ENCODE results near the gene TBC1D19. TPM values are rescaled to one million over a fixed set of nuclear protein-coding genes. Genes with fewer than 3 reads are reported as not detected.
A peak's percentile ranks its signal among the peaks of the same experiment; 100 is the strongest.

TBC1D19 gene
- total RNA-seq, 1 donor: 67.1 TPM

DNA sequence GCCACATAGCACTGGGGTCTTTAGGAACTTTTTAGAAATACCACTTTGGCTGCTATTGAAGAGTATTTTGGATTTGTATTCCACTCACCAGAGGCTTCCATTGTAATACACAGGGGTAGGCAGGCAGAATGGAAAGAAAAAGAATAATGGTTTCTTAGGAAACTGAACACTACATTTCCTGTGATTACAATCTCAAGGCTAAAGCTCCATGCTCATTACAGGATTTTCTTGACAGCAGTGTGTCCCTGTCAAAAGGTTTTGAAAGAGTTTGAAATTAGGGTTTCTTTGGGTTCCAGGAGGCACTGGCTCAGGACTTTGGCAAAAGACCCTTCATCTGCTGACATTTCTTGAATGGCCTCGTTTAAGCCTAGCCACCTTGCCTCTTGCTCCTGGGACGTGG lies 201.9 kb downstream of the TBC1D19 start:
- DNase-seq (ENCODE audit: low read depth): no peak
- no peak overlapping the region for H3K4me3 ChIP-seq (ENCODE audit: low read depth, low read length)
- TF ChIP-seq, protein P1, sequence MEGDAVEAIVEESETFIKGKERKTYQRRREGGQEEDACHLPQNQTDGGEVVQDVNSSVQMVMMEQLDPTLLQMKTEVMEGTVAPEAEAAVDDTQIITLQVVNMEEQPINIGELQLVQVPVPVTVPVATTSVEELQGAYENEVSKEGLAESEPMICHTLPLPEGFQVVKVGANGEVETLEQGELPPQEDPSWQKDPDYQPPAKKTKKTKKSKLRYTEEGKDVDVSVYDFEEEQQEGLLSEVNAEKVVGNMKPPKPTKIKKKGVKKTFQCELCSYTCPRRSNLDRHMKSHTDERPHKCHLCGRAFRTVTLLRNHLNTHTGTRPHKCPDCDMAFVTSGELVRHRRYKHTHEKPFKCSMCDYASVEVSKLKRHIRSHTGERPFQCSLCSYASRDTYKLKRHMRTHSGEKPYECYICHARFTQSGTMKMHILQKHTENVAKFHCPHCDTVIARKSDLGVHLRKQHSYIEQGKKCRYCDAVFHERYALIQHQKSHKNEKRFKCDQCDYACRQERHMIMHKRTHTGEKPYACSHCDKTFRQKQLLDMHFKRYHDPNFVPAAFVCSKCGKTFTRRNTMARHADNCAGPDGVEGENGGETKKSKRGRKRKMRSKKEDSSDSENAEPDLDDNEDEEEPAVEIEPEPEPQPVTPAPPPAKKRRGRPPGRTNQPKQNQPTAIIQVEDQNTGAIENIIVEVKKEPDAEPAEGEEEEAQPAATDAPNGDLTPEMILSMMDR (IDR thresholded peaks at IDR 0.05; ENCODE audit: insufficient read depth, low read length): no peak

DNA sequence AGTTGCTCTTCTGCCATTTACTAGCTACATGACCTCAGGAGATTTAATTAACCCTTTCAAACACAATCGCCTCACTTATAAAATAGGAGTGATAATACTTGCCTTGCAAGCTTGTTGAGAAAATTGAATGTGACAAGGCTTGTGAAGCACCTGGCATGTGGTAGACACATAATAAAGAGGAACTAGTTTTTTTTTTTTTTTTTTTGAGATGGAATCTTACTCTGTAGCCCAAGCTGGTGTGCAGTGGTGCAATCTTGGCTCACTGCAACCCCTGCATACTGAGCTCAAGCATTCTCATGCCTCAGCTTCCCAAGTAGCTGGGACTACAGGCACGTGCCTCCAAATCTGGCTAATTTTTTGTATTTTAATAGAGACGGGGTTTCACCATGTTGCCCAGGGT lies 203.0 kb downstream of the TBC1D19 start:
- no peak overlapping the region for H3K4me3 ChIP-seq (ENCODE audit: low read depth, low read length)
- TF ChIP-seq, protein P1 (IDR thresholded peaks at IDR 0.05; ENCODE audit: insufficient read depth, low read length): no peak
- no peak for DNase-seq (ENCODE audit: low read depth)

DNA sequence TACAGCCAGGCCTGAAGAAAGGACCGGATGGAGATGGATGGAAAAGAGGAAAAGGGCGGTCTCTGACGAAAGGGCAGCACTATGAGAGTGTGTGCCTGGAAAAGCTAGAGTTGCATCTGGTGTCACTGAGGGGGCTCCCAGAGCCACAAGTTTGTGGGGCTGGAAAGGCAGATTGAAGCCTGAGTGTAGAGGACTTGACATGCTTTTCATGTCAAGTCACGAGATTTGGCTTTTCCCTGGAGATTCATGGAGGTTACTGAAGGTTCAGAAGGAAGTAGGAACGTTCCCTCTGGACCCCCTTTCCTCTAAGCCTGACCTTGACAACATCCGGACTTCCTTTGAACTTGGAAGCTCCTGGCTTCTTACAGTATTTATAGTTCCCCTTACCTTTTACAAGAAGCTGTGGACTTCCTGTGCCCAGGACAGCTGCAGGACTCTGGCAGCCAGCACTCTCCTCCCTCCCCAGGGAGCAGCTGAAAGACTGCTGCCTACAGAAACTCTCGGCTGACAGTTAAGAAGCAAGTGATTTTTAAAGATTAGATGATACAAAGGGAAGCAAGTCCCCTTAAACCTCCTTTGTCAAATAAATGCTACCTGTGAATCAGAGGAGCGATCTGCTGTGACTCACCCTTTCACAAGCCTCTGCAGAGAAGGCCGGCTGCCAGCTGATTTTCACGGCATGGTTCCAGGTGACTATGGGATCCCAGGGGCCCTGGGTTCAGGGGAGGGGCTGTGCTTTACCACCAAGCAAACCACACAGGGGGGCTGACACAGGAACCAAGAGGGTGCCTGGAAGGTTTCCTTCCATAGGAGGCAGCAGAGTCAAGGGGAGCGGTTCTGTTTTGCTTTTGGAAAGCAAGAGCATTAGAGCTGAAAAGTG lies 203.8 kb downstream of the TBC1D19 start:
- no peak overlapping the region for H3K4me3 ChIP-seq (ENCODE audit: low read depth, low read length)
- TF ChIP-seq, protein P1 (IDR thresholded peaks at IDR 0.05; ENCODE audit: insufficient read depth, low read length): peak; percentile 66
- peak; percentile 80 for DNase-seq (ENCODE audit: low read depth)

DNA sequence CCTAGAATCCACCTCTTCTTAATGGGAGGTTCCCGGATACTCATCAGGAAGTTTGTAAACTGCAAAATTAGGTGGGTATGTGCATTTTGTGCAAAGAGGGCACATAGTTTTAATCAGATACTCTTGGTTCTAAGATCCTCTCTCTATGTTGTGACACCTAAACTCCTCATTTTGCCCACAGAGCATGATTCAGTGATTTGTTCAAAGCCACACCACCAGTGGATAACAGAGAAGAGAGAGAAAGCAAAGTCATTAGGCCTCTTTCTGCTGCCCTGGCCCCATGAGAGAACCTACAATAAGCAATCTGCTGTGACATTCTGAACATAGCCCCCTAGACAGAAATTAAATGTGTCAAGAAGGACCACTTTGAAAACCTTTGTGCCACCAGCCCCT lies 204.5 kb downstream of the TBC1D19 start:
- no peak overlapping the region for H3K4me3 ChIP-seq (ENCODE audit: low read depth, low read length)
- TF ChIP-seq, protein P1 (IDR thresholded peaks at IDR 0.05; ENCODE audit: insufficient read depth, low read length): no peak
- DNase-seq (ENCODE audit: low read depth): no peak

DNA sequence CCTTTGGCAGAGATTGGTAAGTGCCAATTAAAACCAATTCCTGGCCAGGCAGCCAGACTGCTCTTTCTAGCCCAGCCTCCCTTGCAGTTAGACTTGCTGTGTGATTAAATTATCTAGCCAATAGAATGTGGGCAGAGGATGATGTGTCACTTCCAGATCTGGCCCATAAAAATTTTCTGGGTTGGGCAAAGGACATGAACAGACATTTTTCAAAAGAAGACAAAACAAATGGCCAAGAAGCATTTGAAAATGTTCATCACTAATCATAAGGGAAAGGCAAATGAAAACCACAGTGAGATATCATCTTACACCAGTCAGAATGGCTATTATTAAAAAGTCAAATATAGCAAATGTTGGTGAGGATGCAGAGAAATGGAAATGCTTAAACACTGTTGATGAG lies 205.3 kb downstream of the TBC1D19 start:
- DNase-seq (ENCODE audit: low read depth): no peak
- TF ChIP-seq, protein P1 (IDR thresholded peaks at IDR 0.05; ENCODE audit: insufficient read depth, low read length): no peak
- H3K4me3 ChIP-seq (ENCODE audit: low read depth, low read length): no peak overlapping the region

DNA sequence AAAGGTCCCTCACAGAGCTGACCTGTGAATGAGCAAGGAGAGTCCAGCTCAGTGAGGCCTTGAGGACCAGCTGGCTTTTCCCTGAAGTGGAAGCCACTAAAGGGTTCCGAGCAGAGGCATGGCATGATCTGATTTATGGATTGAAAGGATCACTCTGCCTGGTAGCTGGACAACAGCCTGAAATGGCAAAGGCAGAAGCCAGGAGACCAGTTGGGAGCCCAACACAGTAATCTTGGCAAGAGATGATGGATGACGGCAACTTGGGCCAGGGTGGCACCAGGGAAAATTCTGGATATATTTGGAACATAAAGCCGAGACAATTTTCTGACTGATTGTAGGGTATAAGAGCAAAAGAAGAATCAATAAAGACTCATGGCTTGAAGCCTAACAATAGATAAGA lies 207.5 kb downstream of the TBC1D19 start:
- H3K4me3 ChIP-seq (ENCODE audit: low read depth, low read length): no peak overlapping the region
- TF ChIP-seq, protein P1 (IDR thresholded peaks at IDR 0.05; ENCODE audit: insufficient read depth, low read length): no peak
- DNase-seq (ENCODE audit: low read depth): no peak

All from fibroblast of the aortic adventitia (primary cell).